ENCODE measurements around the gene RETREG1.
"Not testable (repeated sequence)": the region's sequence is repeated elsewhere in the genome, so short reads cannot be mapped to it uniquely, and the experiment has no call there.

RETREG1 gene

DNA sequence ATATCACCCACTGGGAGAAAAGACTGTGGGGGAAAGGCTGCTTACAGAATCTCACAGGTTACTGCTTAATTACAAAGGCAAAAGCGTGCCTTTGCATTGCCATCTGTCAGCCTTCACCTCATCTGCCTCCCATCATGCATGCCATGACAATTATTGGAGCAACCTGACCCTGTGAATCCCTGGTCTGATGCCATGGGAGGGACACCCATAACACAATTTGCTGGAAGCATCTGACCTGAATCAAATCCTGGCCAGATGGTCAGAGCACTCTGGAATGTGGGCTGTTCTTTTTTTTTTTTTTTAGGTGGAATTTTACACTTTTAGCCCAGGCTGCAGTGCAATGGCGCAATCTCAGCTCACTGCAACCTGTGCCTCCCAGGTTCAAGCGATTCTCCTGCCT lies 11.6 kb upstream of the RETREG1 start:
- Mint-ChIP-seq H3K27ac (no peak overlapping the region), H3K4me3 (no peak overlapping the region), H3K36me3 (no peaks in the 10 kb centered on the region), H3K27me3 (no peaks in the 10 kb centered on the region), H3K4me1 (peaks cover 18% of the 10 kb centered on the region), H3K9me3 (no peaks in the 10 kb centered on the region)
- ATAC-seq: no peak

DNA sequence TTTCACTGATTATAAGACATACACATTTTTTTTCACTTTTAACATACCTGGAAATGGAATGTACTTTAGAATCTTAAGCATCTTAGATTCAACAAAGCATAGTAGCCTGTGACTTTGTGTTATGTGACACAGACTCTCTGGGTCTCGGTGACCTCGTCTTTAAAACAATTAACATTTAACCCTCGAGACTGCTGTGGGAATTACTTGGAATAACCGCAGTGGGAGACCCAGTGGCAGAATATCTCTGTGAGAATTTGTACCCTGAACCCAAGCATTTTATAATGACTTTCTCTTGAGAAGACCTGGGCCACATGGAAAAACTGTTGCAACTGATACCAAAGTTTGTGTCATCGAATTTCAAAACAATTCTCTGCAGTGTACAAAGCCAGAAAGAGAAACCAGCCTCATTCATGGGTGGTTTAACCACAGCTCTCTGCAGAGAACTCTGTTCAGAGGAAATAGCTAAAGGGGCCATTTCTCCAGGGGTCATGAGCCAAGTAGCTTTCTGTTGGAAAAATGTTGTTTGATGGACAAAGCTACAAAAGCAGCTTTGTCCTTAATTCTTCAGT lies 10.0 kb upstream of the RETREG1 start:
- no peaks in the 10 kb centered on the region for H3K27me3 Mint-ChIP-seq
- H3K36me3 Mint-ChIP-seq: no peaks in the 10 kb centered on the region
- H3K4me1 Mint-ChIP-seq: peaks cover 18% of the 10 kb centered on the region
- no peaks in the 10 kb centered on the region for H3K9me3 Mint-ChIP-seq
- no peak overlapping the region for H3K27ac Mint-ChIP-seq
- ATAC-seq: no peak
- no peak overlapping the region for H3K4me3 Mint-ChIP-seq

DNA sequence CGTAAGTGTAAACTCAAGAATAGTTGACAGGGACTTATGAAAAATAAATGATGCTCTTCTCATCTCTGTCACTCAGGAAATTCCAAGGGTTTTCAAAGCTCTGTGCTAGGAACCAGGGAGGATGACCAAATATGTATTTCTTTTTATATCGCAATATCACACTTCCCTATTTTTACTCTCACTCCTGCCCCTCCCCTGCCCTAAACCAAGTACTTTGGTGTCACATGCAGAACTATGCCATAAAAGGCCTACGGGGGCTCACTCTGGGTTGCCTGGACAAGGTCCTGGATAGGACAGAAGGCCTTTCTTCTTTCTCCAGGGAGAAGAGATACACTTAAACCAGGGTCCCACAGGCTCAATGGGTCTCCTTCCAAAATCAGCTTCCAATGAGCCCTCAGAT lies 8.3 kb upstream of the RETREG1 start:
- ATAC-seq: peak; percentile 56
- H3K27me3 Mint-ChIP-seq: no peaks in the 10 kb centered on the region
- no peak overlapping the region for H3K4me3 Mint-ChIP-seq
- H3K27ac Mint-ChIP-seq: no peak overlapping the region
- H3K4me1 Mint-ChIP-seq: peaks cover 18% of the 10 kb centered on the region
- no peaks in the 10 kb centered on the region for H3K9me3 Mint-ChIP-seq
- H3K36me3 Mint-ChIP-seq: no peaks in the 10 kb centered on the region

DNA sequence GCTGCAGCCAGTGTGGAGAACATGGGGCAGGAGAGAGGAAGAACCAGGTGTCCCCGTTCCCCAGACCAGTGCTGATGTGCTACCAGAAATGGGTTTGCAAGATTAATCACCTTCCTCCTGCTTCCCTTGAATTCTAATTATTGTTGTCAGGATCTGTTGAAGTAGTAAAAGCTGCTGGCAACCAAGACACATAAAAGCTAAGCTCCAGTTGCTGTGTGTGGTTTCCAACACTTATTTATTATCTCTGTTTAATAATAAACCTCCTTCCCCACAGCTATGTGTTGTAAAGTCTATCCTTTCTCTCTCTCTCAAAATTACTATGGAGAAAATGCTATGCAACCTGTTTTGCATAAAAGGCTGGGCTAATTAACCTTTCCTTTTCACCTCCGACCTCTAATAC lies 2.3 kb upstream of the RETREG1 start:
- H3K4me1 Mint-ChIP-seq: peaks cover 10% of the 10 kb centered on the region
- H3K36me3 Mint-ChIP-seq: no peaks in the 10 kb centered on the region
- no peaks in the 10 kb centered on the region for H3K9me3 Mint-ChIP-seq
- no peaks in the 10 kb centered on the region for H3K27me3 Mint-ChIP-seq
- no peak for ATAC-seq
- no peak overlapping the region for H3K27ac Mint-ChIP-seq
- H3K4me3 Mint-ChIP-seq: no peak overlapping the region

DNA sequence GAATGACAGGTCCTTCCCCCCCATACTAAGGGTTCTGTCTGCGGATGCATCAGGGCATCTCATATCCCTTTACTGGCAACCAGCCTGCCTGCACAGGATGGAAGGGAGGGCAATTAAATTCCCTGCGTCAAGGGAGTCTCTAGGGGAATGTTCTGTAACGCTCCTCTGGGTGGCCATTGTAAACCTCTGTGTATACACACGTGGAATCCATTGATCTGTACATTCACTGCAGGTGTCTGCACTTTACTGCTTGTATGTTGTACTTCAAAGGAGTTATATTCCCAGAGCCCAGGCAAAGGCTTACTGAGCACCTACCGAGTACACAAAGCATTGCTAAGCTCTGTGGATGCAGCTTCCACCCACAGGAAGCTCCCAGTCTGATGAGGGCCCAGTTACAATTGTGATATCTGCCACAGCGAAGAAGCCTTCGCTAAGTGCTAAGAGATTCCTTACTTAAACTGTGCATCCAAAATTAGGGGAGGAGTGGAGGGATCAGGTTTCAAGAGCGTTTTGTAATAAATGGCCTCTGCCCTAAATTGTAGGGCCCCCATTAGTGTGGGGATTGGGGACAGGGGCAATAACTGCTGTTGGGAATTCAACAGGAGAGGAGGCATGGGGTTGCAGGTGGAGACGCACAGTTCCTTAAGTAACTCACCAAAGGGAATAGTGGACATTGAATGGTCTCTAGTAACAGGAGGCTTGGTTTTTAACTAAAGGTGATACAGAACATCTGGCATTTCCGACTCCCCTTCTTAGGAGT lies 1.5 kb upstream of the RETREG1 start:
- H3K27ac Mint-ChIP-seq: no peak overlapping the region
- no peak overlapping the region for H3K4me3 Mint-ChIP-seq
- ATAC-seq: no peak
- no peaks in the 10 kb centered on the region for H3K36me3 Mint-ChIP-seq
- no peaks in the 10 kb centered on the region for H3K27me3 Mint-ChIP-seq
- no peaks in the 10 kb centered on the region for H3K9me3 Mint-ChIP-seq
- peaks cover 10% of the 10 kb centered on the region for H3K4me1 Mint-ChIP-seq

DNA sequence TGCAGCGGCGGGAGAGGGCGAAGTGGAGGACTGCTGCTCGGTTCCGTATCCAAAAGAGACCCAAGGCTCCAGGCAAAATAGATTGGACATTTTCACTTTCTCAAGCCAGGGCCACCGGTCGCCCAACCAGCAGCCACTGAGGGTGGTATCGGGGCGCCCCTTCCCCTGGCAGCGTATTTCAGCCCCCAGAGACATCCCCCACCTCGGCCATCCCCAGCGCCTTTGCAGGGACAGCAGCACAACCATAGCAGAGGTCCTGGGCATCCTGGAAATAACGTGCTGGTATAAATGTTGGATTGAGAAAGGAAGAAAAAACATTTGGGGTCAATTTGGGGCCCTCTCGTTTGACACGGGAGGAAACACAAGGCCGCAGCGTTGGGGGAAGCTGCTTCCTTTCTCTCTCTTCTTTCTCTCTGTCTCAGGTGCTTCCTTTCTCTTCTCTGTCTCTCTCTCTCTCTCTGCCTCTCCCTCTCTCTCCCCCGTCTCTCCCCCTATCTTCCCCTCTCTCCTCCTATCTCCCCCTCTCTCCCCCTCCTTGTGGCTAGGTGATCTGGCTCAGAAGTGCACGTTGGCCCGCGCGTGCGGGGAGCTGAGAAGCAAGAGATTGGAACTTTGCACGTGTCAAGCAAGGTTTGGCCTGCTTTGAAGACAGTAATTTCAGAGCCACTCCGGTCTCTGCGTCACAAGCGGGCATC lies 624 bp upstream of the RETREG1 start:
- Mint-ChIP-seq H3K9me3 (no peaks in the 10 kb centered on the region), H3K4me3 (no peak overlapping the region), H3K36me3 (no peaks in the 10 kb centered on the region), H3K27ac (no peak overlapping the region), H3K27me3 (no peaks in the 10 kb centered on the region), H3K4me1 (peaks cover 10% of the 10 kb centered on the region)
- no peak for ATAC-seq

DNA sequence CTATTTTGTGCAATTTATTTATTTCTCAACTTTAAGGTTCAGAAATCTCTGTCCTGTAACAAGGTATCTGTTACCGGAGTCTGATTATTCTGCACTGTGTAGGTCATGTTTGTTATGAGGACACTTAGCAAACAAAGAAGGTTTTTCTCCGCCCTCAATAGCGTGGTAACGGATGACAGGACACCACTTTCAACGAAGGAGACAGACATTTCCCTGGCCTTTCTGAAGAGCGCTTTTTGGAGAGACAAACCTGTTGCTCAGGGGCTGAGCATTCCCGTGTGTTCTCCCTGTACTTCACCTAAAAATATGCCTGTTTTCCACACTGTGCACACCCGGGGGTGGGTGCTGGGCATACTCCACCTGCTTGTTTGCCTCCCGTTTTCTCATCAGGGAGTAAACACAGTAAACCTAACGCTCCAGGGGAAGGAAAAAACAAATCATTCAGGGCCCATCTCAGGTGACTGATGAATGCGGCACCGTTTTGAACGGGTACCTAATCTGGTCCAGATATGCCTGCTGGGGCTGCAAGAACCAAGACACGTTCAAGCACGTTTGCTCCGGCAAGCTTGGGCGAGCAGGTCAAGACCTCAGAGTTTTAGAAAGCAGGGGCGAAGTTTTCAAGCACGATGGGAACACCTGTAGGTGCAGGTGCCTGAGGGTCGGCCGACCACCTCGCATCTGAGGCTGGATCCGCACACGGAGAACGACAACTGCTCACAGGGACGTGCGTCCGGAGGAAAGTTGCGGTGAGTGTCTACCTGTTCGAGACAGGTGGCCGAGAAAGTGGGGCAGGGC lies 859 bp downstream of the RETREG1 start:
- no peaks in the 10 kb centered on the region for H3K36me3 Mint-ChIP-seq
- H3K27ac Mint-ChIP-seq: no peak overlapping the region
- no peaks in the 10 kb centered on the region for H3K9me3 Mint-ChIP-seq
- peak overlapping the region; percentile 84 for H3K4me3 Mint-ChIP-seq
- no peak for ATAC-seq
- no peaks in the 10 kb centered on the region for H3K27me3 Mint-ChIP-seq
- H3K4me1 Mint-ChIP-seq: peaks cover 18% of the 10 kb centered on the region

DNA sequence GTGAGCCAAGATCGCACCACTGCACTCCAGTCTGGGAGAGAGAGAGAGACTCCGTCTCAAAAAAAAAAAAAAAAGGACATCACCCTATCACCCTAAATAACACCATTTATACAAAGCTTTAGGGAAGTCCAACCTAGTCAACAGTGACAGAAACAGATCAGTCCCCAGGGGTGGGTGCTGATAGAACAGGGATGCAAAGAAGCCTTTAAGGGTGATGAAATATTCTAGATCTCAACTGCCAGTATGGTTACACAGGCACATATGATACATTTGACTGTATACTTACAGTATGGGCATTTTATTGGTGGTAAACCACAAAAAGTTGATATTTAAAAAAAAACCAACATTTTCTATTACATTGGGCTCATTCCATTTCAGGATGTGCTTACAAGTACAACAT lies 4.8 kb downstream of the RETREG1 start:
- Mint-ChIP-seq H3K27me3 (no peaks in the 10 kb centered on the region), H3K27ac (no peak overlapping the region), H3K4me3 (no peak overlapping the region), H3K4me1 (peaks cover 18% of the 10 kb centered on the region), H3K36me3 (peaks cover 6% of the 10 kb centered on the region), H3K9me3 (no peaks in the 10 kb centered on the region)
- no peak for ATAC-seq

DNA sequence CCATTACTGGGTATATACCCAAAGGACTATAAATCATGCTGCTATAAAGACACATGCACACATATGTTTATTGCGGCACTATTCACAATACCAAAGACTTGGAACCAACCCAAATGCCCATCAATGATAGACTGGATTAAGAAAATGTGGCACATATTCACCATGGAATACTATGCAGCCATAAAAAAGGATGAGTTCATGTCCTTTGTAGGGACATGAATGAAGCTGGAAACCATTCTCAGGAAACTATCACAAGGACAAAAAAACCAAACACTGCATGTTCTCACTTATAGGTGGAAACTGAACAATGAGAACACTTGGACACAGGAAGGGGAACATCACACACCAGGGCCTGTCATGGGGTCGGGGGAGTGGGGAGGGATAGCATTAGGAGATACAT lies 5.9 kb downstream of the RETREG1 start:
- H3K4me3 Mint-ChIP-seq, H3K27me3 Mint-ChIP-seq, ATAC-seq, H3K27ac Mint-ChIP-seq, H3K9me3 Mint-ChIP-seq: not testable (repeated sequence)
- Mint-ChIP-seq H3K36me3 (peaks cover 16% of the 10 kb centered on the region), H3K4me1 (peaks cover 13% of the 10 kb centered on the region)

DNA sequence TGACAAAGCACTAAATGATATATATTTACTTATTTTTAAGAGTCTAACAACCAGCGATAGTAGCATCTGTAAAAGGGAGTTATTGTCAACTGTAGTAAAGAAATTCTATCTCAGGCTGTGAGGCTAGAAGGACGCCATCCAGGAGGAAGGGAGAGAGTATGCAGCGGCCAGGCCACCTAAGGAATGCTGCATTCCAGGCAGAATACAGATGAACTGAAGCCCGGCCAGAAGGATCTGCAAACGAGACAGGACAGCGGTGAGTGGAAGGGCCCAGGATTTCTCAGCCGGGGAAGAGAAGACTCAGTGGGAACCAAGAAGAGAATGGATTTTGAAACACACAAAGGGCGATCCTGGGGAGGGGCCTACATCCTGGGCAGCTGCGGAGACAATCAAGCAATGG lies 7.4 kb downstream of the RETREG1 start:
- peaks cover 16% of the 10 kb centered on the region for H3K36me3 Mint-ChIP-seq
- H3K4me3 Mint-ChIP-seq: no peak overlapping the region
- ATAC-seq: no peak
- no peak overlapping the region for H3K27ac Mint-ChIP-seq
- peaks cover 8% of the 10 kb centered on the region for H3K4me1 Mint-ChIP-seq
- H3K9me3 Mint-ChIP-seq: no peaks in the 10 kb centered on the region
- no peaks in the 10 kb centered on the region for H3K27me3 Mint-ChIP-seq

DNA sequence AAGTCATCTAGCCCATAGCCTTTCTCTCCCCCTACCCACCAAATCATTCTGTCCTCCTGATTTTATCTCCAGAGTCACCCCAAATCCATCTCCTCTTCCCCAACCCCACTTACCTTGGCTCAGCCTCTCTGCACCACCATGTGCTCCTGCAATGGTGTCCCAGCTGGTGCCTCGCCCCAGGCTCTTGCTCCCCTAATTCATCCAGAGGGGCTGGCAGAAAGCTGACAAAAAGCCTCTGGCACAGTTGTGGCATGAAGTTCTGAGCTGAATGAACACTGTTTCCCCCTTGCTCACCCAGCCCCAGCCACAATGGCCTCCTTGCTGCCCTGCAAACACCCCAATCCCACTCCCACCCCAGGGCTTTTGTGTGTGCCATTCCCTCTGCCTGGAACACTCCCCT lies 10.2 kb downstream of the RETREG1 start:
- Mint-ChIP-seq H3K36me3 (peaks cover 21% of the 10 kb centered on the region), H3K27me3 (no peaks in the 10 kb centered on the region), H3K4me1 (peaks cover 11% of the 10 kb centered on the region), H3K9me3 (no peaks in the 10 kb centered on the region), H3K4me3 (no peak overlapping the region), H3K27ac (no peak overlapping the region)
- no peak for ATAC-seq

DNA sequence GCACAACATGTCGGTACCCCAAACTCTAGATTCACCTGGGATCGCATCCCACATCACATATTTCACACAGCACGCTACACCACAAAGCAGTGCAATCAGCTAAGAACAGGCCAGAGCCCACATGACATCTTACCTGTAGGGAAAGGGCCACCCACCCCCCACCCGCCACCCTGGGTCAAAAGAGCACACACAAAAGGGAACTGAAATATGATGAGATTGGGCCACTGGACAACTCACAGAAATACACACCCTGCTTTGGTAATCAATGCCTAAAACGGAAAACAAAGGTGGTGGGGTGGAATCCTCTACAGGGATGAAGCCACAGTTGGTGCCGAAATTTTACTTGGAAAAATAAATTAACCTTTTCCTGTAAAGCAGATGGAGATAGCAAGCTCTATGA lies 13.1 kb downstream of the RETREG1 start:
- Mint-ChIP-seq H3K9me3 (no peaks in the 10 kb centered on the region), H3K4me3 (no peak overlapping the region), H3K4me1 (peaks cover 12% of the 10 kb centered on the region), H3K27me3 (peaks cover 8% of the 10 kb centered on the region), H3K36me3 (peaks cover 24% of the 10 kb centered on the region), H3K27ac (no peak overlapping the region)
- no peak for ATAC-seq

DNA sequence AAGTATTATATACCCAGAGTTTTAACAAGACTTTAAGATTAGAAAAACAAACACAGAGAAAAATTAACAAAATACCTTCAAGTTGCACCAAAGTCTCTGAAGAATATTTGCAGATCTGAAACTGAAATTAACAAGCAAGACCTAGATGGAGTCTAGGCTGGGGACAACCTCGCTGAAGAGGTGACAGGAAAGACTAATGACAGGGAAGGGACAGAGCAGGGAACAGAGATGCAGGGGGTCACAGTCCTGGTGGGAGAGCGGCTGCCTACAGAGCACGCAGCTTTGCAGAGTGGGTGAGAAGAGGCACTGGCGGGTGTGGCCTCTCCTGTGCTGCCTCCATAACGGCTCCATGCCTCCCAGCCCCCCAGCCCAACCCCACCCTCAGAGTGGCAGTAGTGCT lies 13.5 kb downstream of the RETREG1 start:
- H3K27ac Mint-ChIP-seq: no peak overlapping the region
- no peaks in the 10 kb centered on the region for H3K9me3 Mint-ChIP-seq
- ATAC-seq: no peak
- H3K4me1 Mint-ChIP-seq: peaks cover 12% of the 10 kb centered on the region
- H3K4me3 Mint-ChIP-seq: no peak overlapping the region
- peaks cover 28% of the 10 kb centered on the region for H3K36me3 Mint-ChIP-seq
- H3K27me3 Mint-ChIP-seq: peaks cover 8% of the 10 kb centered on the region

DNA sequence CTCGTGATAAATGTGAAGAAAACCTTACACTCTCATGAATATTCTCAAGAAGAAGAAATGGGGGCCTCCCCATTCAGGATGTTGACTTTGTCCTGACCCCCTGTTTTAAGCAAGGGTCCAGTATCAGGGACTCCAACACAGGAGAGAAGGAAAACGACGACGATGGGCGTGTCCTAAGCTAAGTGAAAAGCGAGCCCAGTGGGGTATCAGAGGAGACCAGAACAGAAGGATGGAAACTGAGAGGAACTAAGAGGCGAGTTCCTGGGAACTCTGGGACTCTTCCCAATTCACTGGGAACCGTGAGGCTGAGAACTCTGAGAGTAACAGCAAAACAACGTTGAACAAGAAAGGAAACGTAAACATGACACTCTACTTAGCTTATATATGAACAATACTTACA lies 14.6 kb downstream of the RETREG1 start:
- Mint-ChIP-seq H3K36me3 (peaks cover 32% of the 10 kb centered on the region), H3K4me3 (no peak overlapping the region), H3K4me1 (peaks cover 12% of the 10 kb centered on the region), H3K9me3 (no peaks in the 10 kb centered on the region), H3K27me3 (peaks cover 8% of the 10 kb centered on the region), H3K27ac (no peak overlapping the region)
- ATAC-seq: no peak

DNA sequence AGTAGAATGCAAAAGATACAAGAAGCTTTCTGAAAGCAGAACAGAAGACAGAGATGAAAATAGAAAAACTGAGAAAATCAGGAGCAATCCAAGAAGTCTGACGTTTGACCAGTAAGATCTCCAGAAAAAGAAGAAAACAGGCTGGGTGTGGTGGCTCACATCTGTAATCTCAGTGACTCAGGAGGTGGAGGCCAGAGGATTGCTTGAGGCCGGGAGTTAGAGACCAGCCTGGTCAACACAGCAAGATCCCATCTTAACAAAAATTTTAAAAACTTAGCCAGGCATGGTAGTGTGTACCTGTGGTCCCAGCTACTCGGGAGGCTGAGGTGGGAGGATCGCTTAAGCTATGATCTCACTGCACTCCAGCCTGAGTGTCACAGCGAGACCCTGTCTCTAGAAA lies 15.9 kb downstream of the RETREG1 start:
- ATAC-seq: no peak
- H3K4me1 Mint-ChIP-seq: peaks cover 12% of the 10 kb centered on the region
- peaks cover 8% of the 10 kb centered on the region for H3K27me3 Mint-ChIP-seq
- peaks cover 21% of the 10 kb centered on the region for H3K36me3 Mint-ChIP-seq
- no peak overlapping the region for H3K4me3 Mint-ChIP-seq
- peak overlapping the region; percentile 44 for H3K27ac Mint-ChIP-seq
- H3K9me3 Mint-ChIP-seq: no peaks in the 10 kb centered on the region
